ENCODE measurements around the gene AP3S2. TPM values are rescaled to one million over a fixed set of nuclear protein-coding genes. Genes with fewer than 3 reads are reported as not detected.

The AP3S2 gene
- total RNA-seq, 1 experiment from 2014 or later, result 23.3 TPM

DNA sequence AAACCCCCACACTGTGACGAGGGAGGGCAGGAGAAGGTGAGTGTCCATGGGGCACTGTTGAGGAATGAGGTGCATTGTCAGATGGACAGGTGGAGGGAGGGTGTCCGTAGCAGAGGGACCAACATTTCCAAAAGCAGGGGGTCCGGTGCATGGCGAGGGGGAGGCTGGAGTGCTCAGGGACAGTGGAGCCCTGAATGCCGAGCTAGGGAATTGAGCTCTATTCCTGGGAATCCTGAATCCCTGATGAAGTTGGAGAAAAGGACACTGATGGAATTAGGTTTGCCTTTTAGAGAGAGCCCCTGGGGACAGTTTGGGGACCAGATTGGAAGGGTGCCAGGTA lies 71.2 kb downstream of the AP3S2 start (continued):
- TF ChIP-seq, protein P1, sequence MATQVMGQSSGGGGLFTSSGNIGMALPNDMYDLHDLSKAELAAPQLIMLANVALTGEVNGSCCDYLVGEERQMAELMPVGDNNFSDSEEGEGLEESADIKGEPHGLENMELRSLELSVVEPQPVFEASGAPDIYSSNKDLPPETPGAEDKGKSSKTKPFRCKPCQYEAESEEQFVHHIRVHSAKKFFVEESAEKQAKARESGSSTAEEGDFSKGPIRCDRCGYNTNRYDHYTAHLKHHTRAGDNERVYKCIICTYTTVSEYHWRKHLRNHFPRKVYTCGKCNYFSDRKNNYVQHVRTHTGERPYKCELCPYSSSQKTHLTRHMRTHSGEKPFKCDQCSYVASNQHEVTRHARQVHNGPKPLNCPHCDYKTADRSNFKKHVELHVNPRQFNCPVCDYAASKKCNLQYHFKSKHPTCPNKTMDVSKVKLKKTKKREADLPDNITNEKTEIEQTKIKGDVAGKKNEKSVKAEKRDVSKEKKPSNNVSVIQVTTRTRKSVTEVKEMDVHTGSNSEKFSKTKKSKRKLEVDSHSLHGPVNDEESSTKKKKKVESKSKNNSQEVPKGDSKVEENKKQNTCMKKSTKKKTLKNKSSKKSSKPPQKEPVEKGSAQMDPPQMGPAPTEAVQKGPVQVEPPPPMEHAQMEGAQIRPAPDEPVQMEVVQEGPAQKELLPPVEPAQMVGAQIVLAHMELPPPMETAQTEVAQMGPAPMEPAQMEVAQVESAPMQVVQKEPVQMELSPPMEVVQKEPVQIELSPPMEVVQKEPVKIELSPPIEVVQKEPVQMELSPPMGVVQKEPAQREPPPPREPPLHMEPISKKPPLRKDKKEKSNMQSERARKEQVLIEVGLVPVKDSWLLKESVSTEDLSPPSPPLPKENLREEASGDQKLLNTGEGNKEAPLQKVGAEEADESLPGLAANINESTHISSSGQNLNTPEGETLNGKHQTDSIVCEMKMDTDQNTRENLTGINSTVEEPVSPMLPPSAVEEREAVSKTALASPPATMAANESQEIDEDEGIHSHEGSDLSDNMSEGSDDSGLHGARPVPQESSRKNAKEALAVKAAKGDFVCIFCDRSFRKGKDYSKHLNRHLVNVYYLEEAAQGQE (IDR thresholded peaks at IDR 0.05; ENCODE audit: low read depth), result no peak
- no peak for TF ChIP-seq YY1 (IDR thresholded peaks at IDR 0.05; ENCODE audit: extremely low read depth, insufficient replicate concordance, low read depth, low read length)

DNA sequence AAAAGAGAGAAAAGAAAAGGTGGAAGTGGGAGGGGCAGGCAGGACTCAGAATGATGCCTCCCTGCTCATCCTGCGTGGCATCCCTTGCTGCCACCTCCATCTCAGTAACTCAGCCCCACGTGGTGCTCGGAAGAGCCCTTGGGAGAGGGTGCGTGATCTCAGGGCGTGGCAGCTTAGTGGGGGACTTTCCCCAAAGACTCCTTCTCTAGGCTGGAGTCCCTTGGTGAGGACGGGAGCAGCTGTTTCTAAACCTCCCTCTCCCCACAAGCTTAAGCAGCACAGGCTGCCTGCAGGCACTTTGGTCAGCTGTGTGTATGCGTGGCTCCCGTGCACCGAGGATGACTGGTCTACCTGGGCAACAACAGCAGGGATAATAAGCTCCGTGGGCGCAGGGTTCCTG lies 71.8 kb downstream of the AP3S2 start:
- Histone ChIP-seq H3K79me2 (ENCODE audit: insufficient read depth, low read length) (no peaks in the 10 kb centered on the region), H3K27me3 (ENCODE audit: insufficient read depth, low read length) (no peaks in the 10 kb centered on the region), H2AFZ (ENCODE audit: low read depth, low read length, poor library complexity, severe bottlenecking) (no peak overlapping the region), H3K9me2 (ENCODE audit: insufficient read depth) (no peaks in the 10 kb centered on the region), H4K20me1 (ENCODE audit: insufficient read depth) (no peaks in the 10 kb centered on the region), H3K27ac (ENCODE audit: low read depth, low read length) (no peak overlapping the region), H3K4me3 (replicated peaks in 1 of 2; ENCODE audit: low read depth in 1 of 2, low read length in 2 of 2) (no peak overlapping the region), H3K4me1 (ENCODE audit: control insufficient read depth in 1 of 2, insufficient read depth in 2 of 2, low read length in 2 of 2) (peaks cover 5 to 36% of the 10 kb centered on the region in 2 experiments; a peak in 3 of 4 replicates), H3K36me3 (ENCODE audit: control insufficient read depth in 1 of 2, insufficient read depth in 2 of 2, low read length in 2 of 2) (no peaks in the 10 kb centered on the region), H3K4me2 (ENCODE audit: low read length) (no peak overlapping the region), H3K9me3 (ENCODE audit: control insufficient read depth in 1 of 2, insufficient read depth in 1 of 2, low read depth in 1 of 2, low read length in 2 of 2) (no peaks in the 10 kb centered on the region), H3K9ac (ENCODE audit: low read length) (no peak overlapping the region)
- DNase-seq (ENCODE audit: low read depth, low spot score) (no peak), ATAC-seq (0 out of 2 replicates have a peak, but pooled peaks have one; percentile 13)
- ChIA-PET RAD21 (ENCODE audit: low non-redundant PET in 1 of 2, low total read pairs in 2 of 2, uncharacterized antibody in 2 of 2, unreplicated experiment in 2 of 2) (no interaction called here), CTCF (no interaction called here), POLR2A (no interaction called here)
- intact Hi-C loops (cut with micrococcal nuclease), result no loop called here
- no TSS peak for BruUV-seq (replicated peaks)
- TF ChIP-seq TCF7L2 (IDR thresholded peaks at IDR 0.05; ENCODE audit: borderline replicate concordance, extremely low read depth, insufficient read depth, insufficient read length) (no peak), EZH2phosphoT487 (IDR thresholded peaks at IDR 0.05; ENCODE audit: borderline replicate concordance) (no peak), YY1 (IDR thresholded peaks at IDR 0.05; ENCODE audit: extremely low read depth, insufficient replicate concordance, low read depth, low read length) (no peak), SP1 (IDR thresholded peaks at IDR 0.05; ENCODE audit: low read depth) (no peak), JUND (IDR thresholded peaks at IDR 0.05) (no peak), SIN3A (IDR thresholded peaks at IDR 0.05; ENCODE audit: low read depth) (no peak), CEBPB (IDR thresholded peaks at IDR 0.05; ENCODE audit: low read depth) (no peak), FOSL1 (IDR thresholded peaks at IDR 0.05; ENCODE audit: low read depth) (no peak), ZFX (IDR thresholded peaks at IDR 0.05) (no peak), EGR1 (IDR thresholded peaks at IDR 0.05; ENCODE audit: low read depth) (no peak), ZNF274 (IDR thresholded peaks at IDR 0.05; ENCODE audit: low read depth, low read length) (no peak), EZH2 (IDR thresholded peaks at IDR 0.05) (no peak), ELF1 (IDR thresholded peaks at IDR 0.05; ENCODE audit: borderline replicate concordance, low read depth) (no peak)
- TF ChIP-seq, protein P2, sequence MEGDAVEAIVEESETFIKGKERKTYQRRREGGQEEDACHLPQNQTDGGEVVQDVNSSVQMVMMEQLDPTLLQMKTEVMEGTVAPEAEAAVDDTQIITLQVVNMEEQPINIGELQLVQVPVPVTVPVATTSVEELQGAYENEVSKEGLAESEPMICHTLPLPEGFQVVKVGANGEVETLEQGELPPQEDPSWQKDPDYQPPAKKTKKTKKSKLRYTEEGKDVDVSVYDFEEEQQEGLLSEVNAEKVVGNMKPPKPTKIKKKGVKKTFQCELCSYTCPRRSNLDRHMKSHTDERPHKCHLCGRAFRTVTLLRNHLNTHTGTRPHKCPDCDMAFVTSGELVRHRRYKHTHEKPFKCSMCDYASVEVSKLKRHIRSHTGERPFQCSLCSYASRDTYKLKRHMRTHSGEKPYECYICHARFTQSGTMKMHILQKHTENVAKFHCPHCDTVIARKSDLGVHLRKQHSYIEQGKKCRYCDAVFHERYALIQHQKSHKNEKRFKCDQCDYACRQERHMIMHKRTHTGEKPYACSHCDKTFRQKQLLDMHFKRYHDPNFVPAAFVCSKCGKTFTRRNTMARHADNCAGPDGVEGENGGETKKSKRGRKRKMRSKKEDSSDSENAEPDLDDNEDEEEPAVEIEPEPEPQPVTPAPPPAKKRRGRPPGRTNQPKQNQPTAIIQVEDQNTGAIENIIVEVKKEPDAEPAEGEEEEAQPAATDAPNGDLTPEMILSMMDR (IDR thresholded peaks at IDR 0.05 in 2 of 3, conservative IDR thresholded peaks at IDR 0.05 in 1 of 3; ENCODE audit: borderline replicate concordance in 1 of 3, insufficient read depth in 1 of 3, low read depth in 2 of 3, low read length in 2 of 3), result no peak
- TF ChIP-seq, protein P3, sequence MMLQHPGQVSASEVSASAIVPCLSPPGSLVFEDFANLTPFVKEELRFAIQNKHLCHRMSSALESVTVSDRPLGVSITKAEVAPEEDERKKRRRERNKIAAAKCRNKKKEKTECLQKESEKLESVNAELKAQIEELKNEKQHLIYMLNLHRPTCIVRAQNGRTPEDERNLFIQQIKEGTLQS (IDR thresholded peaks at IDR 0.05), result no peak
- TF ChIP-seq, protein P4, sequence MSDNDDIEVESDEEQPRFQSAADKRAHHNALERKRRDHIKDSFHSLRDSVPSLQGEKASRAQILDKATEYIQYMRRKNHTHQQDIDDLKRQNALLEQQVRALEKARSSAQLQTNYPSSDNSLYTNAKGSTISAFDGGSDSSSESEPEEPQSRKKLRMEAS (IDR thresholded peaks at IDR 0.05), result no peak
- TF ChIP-seq, protein P1 (IDR thresholded peaks at IDR 0.05; ENCODE audit: low read depth), result no peak
